GM19438 (cell line): ENCODE data around the gene FOXO3.
A peak's percentile ranks its signal among the peaks of the same experiment; 100 is the strongest.
"Not testable (repeated sequence)": the region's sequence is repeated elsewhere in the genome, so short reads cannot be mapped to it uniquely, and the experiment has no call there.

ENCODE experiments used
- ATAC-seq: cut with Tn5 transposase; IDR thresholded peaks from one replicate; pipeline ENCODE4 v1.9.1; 2021; ENCODE audit warnings: low read depth; ENCODE audit not compliant: unreplicated experiment

Gene FOXO3

GRCh38 chr6:108555399-108556052, 5.2 kb upstream of the FOXO3 start:
- no peak for ATAC-seq

- no peak for ATAC-seq
Measured at GRCh38 chr6:108556250-108556649, 4.5 kb upstream of the FOXO3 start.

DNA sequence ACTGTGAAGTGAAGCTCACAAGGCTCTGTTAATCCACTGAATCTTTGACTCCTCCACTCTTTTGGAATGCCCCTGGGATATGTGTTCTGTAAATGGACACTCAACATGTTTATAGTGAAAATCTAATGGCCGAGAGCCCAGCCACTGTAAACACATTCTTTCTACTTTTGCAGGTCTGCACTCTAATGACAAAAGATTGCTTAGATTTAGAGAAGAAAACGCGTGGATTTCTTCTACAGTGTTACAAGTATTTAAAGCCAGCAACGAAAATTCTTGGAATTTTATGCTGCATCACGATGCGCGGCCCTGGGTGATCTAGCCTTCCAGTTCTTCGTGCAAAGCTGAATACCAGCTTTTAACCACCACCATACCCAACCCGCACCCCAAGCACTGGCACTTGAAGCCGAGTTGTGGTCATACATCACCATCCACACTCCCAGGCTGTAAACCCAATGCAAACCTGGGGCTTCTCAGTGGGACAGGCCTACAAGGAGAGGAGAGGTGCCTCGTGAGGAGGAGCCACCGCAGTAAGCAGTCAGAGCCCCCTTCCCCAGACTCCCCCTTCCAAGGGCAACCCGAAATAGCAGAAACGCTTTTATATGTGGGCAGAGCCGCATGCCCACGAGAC, 3.7 kb upstream of the FOXO3 start:
- ATAC-seq, result no peak

- no peak for ATAC-seq
Measured at GRCh38 chr6:108557494-108558371, 3.0 kb upstream of the FOXO3 start.

GRCh38 chr6:108558372-108559096, 2.2 kb upstream of the FOXO3 start:
- peak; percentile 47 for ATAC-seq

- ATAC-seq, result peak; percentile 39
Measured at GRCh38 chr6:108559097-108559883, 1.4 kb upstream of the FOXO3 start.

DNA sequence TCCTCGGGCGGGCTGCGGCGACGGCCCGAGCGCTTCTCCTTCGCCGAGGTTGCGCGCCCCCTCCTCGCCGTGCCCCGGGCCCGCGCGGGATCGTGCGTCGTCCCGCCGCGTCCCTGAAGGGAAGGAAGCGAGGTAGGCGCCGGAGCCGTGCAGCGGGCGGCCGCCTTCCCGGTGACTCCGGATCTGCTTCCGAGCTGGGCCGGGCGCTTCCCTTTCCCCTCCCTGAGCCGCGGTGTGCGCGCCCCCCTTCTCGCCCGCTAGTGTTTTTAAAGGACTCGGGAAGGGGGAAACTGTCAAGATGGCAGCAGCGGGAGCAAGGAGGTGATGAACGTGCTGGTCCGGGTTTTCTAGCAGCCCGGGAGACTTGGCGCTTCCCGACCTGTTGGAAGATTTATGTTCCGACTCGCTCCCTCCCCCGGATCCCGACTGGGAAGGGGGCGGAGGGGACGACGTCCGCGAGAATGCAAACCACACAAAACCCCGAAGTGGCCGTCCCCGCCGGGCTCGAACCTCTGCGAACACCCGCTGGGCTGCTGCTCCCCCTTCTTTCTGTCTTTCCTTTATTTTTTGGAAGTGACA, 744 bp upstream of the FOXO3 start:
- ATAC-seq, result peak; percentile 0

GRCh38 chr6:108561309-108561647, 561 bp downstream of the FOXO3 start:
- not testable (repeated sequence) for ATAC-seq

DNA sequence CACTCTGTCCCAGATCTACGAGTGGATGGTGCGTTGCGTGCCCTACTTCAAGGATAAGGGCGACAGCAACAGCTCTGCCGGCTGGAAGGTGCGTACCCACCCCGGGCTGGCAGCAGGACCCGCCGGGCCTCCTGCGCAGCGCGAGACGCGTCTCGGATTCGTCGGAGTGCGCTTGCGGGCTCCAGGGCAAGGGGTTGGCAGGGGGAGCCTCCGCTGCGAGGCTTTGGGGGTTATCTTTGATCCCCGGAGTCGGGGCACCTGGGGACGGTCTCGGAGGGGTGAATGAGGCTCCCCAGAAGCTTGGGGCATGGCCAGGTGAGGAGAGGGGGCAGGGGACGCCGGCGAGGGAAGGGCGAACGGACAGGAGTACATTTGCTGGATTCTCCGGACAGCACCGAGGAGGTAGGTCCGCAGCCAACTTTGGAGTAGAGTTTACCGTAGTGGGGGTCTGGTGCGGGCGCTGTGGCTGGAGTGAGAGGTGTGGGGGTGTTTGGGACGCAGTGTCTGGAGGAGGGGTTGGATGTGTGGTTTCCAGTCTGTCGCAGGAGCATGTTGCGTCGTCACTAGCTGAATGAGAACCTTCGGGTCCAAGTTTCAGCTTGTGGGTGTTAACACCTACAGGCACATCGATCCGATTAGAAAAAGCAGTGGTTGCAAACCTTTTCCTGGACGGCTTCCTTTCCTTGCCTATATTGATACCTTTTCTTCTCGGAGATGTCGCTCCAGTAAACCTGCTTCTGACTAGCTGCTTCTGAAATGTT, 1.2 kb downstream of the FOXO3 start:
- ATAC-seq, result no peak

DNA sequence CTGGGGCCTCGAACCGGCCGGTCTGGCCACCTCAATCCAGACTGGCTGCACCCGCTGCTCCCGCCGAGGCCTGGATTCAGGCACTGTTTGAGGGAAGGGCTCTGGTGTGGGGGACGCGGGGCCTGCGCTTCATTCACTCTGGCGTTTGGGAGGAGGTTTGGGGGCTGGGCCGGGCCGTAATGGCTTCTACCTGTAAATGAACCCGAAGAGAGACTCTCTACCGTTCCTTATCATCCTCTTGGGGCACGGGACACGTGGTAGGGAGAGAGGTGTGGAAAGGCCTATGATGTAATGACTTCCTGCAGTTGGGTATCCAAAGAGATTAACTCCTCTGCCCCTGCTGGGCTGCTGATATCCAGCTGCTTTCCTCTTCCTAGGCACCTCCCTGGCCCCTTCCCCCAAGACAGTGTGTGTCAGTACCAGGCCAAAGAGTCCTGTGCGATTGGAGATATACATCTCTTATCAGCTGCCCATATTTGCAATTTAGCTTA, 1.8 kb downstream of the FOXO3 start:
- ATAC-seq, result no peak

GRCh38 chr6:108563292-108563691, 2.6 kb downstream of the FOXO3 start:
- no peak for ATAC-seq

DNA sequence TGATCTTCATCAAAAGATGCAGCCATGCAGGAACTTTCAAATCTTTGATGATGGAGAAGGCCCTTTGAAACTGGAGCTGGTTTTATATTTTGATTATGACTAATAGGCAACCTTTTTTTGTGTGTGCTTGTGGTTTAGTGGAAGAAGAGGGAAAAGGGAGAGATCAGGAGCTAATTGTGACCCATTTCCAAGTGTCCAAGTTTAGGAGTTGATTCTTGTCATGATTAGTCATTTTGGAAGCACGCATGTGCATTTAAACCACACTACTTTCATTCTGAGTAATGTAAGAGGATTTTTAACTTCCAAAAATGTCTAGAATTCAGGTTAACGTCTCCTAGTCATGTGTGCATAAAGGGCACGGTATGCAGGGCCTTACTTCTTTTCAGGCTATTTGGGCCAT, 3.5 kb downstream of the FOXO3 start:
- ATAC-seq, result no peak

DNA sequence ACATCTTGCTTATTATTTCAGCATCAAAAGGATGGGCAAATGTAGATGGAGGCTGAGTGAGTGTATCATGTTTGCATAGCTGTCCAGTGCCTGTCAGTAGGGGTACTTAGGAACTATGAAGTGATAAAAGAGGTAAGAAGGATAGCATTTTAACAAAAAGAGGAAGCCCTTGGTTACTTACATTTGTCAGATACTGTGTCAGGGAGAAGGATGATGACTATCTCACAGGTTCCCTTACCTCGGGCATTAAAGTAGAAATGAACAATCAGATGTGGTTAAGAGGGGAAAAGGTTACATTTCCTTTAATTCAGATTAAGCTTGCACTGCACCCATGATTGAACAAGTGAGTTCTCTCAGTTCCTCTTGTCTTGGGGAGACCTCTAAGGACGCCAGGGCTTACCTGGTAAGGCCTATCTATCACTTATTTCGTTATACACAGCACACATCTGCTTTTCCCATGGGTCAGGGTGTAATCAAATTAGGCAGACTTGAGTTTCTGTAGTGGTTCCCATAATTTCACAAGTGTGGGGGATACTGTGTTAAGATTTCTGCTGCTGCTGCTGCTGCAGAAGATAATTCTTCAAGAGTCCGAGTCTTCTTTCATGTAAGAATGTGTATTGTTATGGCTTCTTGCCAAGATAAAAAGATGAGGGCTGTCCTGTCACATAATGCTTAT, 4.5 kb downstream of the FOXO3 start:
- ATAC-seq, result peak; percentile 57

DNA sequence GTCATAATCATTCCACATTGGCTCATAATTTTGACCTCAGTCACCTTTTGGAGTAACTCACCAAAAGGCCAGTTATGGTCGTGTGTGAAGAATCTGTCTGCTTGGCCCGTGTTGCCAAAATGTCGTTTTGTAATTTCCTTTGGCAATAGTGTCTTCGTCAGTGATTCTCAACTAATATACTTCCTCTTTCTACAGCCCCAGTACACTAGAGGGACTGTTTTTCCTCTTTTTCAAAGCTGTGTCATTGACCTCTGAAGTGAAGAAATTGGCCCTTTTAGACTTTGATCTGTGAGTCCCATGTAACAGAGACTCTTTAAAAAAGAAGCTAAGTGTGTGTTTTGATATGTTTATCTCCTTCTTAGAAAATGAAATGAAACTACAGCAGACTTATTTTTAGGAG, 5.2 kb downstream of the FOXO3 start:
- ATAC-seq, result no peak

DNA sequence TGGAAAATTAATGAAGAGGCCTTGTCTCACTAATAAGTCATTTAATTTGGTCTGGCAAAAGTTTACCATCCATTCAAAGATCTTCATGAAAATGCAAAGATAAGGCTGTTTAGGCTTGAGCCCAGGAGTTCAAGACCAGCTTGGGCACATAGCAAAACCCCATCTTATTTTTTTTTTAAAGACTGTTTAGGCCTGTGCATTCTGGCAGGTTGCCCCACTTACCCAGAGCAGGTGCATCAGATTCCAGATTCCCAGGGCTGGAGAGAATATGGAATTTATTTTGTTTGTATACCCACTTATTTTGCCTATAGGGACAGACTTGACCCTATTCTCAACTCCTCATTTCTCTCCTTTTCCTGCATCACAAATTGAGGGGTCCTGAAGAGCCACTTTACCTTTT, 5.7 kb downstream of the FOXO3 start:
- no peak for ATAC-seq

GRCh38 chr6:108568101-108568500, 7.4 kb downstream of the FOXO3 start:
- no peak for ATAC-seq

DNA sequence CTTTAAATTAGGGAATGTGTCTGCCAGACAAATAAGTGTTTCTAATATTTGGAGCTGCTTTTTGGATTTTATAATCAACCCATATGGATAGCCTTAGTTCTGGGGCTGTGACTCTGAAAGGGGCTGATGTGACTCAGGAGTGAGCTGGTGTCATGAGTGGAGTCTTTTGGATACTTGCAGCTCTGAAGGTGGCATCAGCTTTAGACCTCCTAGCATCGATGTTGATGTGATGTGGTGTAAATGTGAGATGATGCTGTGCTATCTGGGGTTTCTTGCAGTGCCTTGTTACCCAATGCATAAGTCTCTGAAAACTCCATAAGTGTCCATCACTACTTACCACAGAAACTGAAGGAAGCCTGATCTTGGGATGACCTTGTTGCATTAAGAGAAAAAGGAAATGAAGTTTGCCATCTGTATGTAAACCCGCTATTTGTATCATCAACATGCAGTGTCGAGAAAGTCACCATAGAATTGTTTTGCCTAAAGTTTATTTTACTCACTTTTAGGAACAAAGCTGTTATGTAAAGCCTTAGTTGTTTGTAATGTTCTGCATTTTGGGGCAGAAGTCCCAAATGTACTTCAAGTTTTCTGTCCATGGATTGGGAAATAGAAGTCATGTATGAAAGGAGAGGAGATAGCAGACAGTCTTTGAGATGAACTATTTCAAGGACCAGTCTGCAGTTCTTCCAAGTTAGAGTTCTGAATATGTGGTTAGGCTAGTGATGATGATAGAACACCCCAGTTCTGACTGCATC, 8.0 kb downstream of the FOXO3 start:
- no peak for ATAC-seq

DNA sequence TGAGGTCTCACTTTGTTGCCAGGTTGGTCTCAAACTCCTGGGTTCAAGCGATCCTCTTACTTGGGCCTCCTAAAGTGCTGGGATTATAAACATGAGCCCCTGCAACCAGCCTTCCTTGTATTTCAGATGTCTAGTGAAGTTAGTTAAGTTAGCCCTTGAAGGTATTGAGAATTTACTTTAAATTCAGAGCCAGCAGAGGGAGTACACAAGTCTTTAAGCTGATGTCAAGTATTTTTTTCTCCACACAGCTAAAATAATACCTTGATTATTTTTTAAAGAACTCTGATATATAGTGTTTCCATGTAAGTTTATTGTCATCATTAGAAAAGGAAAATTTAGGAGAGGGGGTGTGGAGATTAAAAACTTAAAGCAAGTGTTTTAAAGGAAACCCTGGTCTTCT, 9.8 kb downstream of the FOXO3 start:
- no peak for ATAC-seq
